ENCODE results near the gene WDR47.
A peak's percentile ranks its signal among the peaks of the same experiment; 100 is the strongest.

The WDR47 gene

GRCh38 chr1:109041621-109042468 is at the start of gene WDR47:
WDR47 (minus strand) TSS chr1:109042102; CDS start chr1:109023512, 18,590 bp downstream.
- peak; percentile 82 to 93 (median 88) for DNase-seq (ENCODE audit: low read depth in 4 of 4, low spot score in 1 of 4)

DNA sequence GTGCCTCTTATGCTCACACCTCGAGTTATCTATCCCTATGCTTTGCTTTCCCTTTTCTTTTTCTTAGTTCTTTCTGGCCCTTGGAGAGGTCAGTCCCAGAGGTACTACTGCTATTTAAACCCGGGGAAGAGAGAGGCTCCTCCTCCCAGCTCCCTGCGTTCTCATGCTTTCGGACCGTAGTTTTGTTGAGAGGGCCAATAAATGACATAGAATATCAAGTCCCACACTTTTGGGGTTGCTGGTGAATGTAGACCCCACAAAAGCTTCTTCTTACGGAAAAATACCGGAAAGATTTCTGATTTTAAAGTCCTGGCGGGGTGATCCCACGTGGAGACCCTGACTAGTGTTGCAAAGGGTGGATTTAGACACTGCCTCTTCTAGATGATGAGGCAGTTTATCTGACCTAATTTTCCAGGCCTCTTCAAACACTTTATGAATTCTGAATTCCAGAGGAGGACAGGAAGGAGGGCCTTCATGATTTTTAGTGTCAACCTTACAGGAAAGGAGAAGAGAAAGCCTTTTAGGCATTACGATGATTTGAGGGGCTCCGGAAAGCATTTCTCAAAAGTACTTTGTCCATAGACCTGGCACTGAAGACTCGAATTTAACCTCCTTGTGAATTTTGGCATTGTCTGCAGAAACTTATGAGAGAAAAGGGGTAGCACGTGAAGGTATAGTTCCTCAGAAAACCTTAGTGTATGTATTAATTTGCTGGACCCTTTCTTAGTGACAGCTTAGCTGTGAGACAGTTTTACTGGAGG is 49.4 kb upstream of the WDR47 start:
- no peak for DNase-seq (ENCODE audit: low read depth in 4 of 4, low spot score in 1 of 4)

DNA sequence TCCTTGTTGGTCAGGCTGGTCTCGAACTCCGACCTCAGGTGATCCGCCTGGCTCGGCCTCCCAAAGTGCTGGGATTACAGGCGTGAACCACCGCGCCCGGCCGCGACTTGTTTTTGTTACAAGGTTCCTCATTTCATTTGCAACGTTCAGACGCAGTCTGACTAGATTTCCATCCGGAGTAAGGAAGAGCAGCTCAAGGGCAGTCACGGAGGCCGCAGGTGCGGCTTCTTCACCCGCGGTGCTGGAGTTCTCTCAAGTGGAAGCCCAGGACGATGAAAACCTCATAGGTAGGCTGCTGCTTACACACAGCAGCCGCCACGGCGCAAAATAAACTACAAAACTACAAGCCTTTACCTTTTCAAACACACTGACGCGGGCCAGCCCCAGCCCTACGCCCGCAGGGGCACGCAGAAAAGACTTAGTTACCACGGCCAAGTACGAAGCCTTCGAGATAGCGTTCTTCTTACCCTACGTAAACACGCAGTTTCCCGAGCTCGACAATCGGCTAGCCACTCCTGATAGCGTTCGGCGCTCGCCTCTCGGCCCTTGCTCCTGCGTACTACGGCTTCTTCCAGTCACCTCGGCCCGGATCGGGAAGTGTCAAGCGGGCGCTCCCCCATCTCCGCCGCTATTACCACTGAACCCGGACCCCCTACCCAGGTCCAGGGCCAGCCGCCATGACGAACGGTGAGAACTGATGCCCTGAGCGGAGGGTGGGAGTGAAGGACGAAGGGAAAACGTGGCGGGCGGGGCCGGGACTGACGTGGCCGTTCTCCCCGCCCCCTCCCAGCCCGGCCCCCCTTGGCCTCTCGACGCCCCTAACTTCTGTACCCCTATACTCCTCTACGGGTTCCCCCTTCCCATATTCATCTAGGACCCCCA is 48.5 kb upstream of the WDR47 start, which contains the start of gene TMEM167B:
TMEM167B (plus strand) TSS at position 569 of the 882 bp plus-strand sequence; CDS start at position 678, 109 bp downstream.
- DNase-seq (ENCODE audit: low read depth in 4 of 4, low spot score in 1 of 4): peak; percentile 65 to 80 (median 74)

GRCh38 chr1:109089242-109090015 is 47.5 kb upstream of the WDR47 start:
- DNase-seq (ENCODE audit: low read depth in 4 of 4, low spot score in 1 of 4): no peak

GRCh38 chr1:109084563-109085517 is 42.9 kb upstream of the WDR47 start:
- DNase-seq (ENCODE audit: low read depth in 4 of 4, low spot score in 1 of 4): no peak

DNA sequence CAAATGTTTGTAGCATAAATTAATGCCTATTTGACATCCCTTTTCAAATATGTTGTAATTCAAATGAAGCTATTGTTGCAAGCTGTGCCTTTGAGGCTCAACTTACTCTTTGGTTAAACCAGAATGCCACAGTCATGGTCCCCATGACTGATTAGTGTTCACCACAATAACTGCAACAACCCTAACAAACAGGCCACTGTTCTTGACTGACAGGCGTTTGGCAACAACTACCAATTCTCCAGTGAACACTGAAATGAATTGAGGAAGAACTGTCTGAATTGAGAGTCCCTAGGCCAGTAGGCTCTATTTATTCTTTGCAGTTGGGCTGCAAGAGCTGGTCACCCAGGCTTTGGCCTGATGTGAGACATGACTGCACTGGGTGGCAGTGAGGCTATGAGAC is 42.0 kb upstream of the WDR47 start:
- DNase-seq (ENCODE audit: low read depth in 4 of 4, low spot score in 1 of 4): no peak

DNA sequence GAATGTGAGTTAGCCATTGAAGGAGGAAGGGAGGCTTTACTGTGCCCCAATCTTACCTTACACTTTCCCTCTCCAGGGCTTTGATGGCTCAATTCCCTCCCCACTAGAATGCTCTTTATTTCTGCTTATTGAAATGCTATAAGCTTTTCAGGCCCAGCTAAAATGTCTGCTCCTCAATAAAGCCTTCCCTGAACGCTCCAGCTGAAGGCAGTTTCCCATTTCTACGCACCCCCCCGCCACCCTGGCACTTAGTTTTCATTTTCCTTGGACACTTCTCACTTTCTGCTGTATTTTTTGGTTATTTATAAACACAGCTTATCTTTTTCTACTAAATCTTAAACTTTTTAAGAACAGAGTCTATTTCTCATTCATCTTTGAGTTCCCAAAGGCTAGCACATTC is 41.6 kb upstream of the WDR47 start:
- no peak for DNase-seq (ENCODE audit: low read depth in 4 of 4, low spot score in 1 of 4)

DNA sequence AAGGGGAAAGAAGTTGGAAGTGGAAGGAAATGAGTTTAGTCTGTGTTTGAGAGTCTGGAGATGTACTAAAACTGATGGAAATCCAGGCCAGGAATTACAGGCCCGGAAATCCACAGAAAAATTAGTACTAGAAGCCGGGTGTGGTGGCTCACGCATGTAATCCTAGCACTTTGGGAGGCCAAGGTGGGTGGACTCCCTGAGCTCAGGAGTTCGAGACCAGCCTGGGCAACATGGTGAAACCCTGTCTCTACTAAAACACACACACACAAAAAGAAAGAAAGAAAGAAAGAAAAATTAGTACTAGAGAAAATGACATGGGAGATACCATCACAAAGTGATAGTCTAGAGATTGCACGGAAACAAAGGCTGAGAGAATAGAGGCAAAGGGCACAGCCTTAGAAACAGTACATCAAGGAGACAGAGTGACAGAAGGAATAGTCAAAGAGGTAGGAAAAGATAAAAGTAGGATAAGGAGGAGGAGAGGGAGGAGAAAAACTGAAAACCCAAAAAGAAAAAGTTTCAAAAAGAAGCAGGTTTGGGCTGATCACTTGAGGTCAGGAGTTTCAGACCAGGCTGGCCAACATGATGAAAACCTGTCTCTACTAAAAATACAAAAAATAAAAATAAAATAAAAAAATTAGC is 38.7 kb upstream of the WDR47 start:
- DNase-seq (ENCODE audit: low read depth in 4 of 4, low spot score in 1 of 4): no peak

GRCh38 chr1:109079240-109079622 is 37.3 kb upstream of the WDR47 start:
- no peak for DNase-seq (ENCODE audit: low read depth in 4 of 4, low spot score in 1 of 4)

DNA sequence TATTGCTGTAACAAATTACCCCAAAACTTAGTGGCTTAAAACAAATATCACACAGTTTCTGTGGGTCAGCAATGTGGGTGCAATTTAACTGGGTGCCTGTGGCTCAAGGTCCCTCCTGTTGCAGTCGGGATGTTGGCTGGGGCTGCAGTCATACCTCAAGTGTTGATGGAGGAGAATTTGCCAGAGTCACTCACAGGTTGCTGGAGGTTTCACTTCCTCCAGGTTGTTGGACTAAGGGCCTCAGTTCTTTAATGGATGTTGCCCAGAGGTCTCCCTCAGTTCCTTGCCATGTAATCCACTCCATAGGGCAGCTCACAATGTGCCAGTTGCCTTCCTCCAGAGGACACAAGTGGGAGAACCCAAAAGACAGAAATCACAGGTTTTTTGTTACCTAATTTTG is 36.4 kb upstream of the WDR47 start:
- DNase-seq (ENCODE audit: low read depth in 4 of 4, low spot score in 1 of 4): no peak

GRCh38 chr1:109075531-109076490 is 33.9 kb upstream of the WDR47 start, which contains the start of gene TAF13:
TAF13 (minus strand) TSS chr1:109076003; CDS start chr1:109075947, 56 bp downstream.
- peak; percentile 57 to 83 (median 70) for DNase-seq (ENCODE audit: low read depth in 4 of 4, low spot score in 1 of 4)

DNA sequence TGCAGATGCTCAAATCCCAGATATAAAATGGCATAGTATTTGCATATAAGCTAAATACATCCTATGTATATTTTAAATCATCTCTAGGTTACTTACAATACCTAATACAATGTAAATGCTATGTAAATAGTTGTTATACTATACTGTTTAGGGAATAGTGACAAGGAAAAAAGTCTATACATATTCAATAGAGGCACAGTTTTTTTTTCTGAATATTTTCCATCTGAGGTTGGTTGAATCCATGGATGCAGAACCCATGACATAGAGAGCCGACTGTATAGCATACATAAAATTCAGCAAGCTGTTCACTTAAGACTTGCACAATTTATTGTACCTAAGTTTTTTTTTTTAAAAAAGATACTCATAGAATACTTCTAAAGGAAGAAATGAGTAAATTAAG is 27.4 kb upstream of the WDR47 start:
- DNase-seq (ENCODE audit: low read depth in 4 of 4, low spot score in 1 of 4): no peak

- DNase-seq (ENCODE audit: low read depth in 4 of 4, low spot score in 1 of 4): no peak
Measured at GRCh38 chr1:109067883-109068282, 26.0 kb upstream of the WDR47 start.

GRCh38 chr1:109065137-109065536 is 23.2 kb upstream of the WDR47 start:
- no peak for DNase-seq (ENCODE audit: low read depth in 4 of 4, low spot score in 1 of 4)

- no peak for DNase-seq (ENCODE audit: low read depth in 4 of 4, low spot score in 1 of 4)
Measured at GRCh38 chr1:109061183-109061582, 19.3 kb upstream of the WDR47 start.

DNA sequence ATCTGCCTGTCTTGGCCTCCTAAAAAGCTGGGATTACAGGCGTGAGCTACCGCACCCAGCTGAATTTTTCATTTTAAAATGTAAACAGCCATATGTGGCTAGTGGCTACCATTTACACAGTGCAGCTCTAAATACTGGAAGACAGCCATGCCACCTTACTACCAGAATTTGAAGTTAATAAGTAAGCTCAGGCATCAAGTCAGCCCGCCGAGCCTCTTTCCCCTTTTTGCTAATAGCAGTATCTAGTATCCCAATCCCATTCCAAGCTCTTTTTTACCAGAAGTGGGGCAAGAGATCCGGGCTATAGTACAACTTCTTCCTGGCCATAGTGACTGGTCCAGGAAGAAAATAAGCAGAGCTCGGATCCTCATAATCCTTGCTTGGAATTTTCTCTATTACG is 18.8 kb upstream of the WDR47 start:
- no peak for DNase-seq (ENCODE audit: low read depth in 4 of 4, low spot score in 1 of 4)

GRCh38 chr1:109059026-109059425 is 17.1 kb upstream of the WDR47 start:
- DNase-seq (ENCODE audit: low read depth in 4 of 4, low spot score in 1 of 4): no peak

DNA sequence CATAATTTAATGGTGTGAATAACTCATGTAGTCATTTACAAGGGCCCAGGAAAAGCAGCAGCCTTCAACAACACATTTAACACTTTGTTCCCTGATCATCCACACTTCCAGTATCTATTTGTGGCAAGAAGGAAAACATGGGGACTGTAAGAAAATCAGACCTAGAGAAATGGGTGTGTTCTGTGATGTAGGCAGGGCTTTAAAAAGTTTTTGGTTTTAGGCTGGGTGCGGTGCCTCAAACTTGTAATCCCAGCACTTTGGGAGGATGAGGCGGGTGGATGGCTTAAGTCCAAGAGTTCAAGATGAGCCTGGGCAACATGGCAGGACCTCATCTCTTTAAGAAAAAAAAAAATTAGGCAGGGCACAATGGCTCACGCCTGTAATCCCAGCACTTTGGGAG is 14.2 kb upstream of the WDR47 start:
- DNase-seq (ENCODE audit: low read depth in 4 of 4, low spot score in 1 of 4): no peak
